Neuronal stem cell (in vitro differentiated cells): Measurements from ENCODE around the gene DET1.

Experiments
- DNase-seq: peaks from one replicate; pipeline ENCODE4 v3.0.0-alpha.2; 2013; ENCODE audit warnings: low spot score
- H2AFZ ChIP-seq: one replicate; pipeline ENCODE4 v1.6.1; 2013; ENCODE audit warnings: mild to moderate bottlenecking, low read length, inconsistent platforms
- H2AK5ac ChIP-seq: 2 replicates; pipeline ENCODE4 v1.6.1; 2013; ENCODE audit warnings: low read depth, mild to moderate bottlenecking, inconsistent platforms, low read length, moderate library complexity, mixed read lengths
- H2BK120ac ChIP-seq: 2 replicates; pipeline ENCODE4 v1.6.1; 2013; ENCODE audit warnings: low read depth, mild to moderate bottlenecking, inconsistent platforms, low read length, moderate library complexity, mixed read lengths
- H2BK12ac ChIP-seq: one replicate; pipeline ENCODE4 v1.6.1; 2013; ENCODE audit warnings: low read length, inconsistent platforms
- H2BK15ac ChIP-seq: 2 replicates; pipeline ENCODE4 v1.6.1; 2013; ENCODE audit warnings: mild to moderate bottlenecking, low read length, inconsistent platforms, mixed read lengths
- H2BK5ac ChIP-seq: one replicate; pipeline ENCODE4 v1.6.1; 2013; ENCODE audit warnings: inconsistent platforms, mild to moderate bottlenecking, low read length, moderate library complexity
- H3K14ac ChIP-seq: one replicate; pipeline ENCODE4 v1.6.1; 2013; ENCODE audit warnings: low read length, inconsistent platforms
- H3K18ac ChIP-seq: 2 replicates; pipeline ENCODE4 v1.6.1; 2013; ENCODE audit warnings: low read length, inconsistent platforms
- H3K23ac ChIP-seq: 2 replicates; pipeline ENCODE4 v1.6.1; 2013; ENCODE audit warnings: low read depth, mild to moderate bottlenecking, mixed read lengths, low read length, inconsistent platforms; ENCODE audit not compliant: poor library complexity
- H3K27ac ChIP-seq: replicated peaks from 3 replicates; pipeline ENCODE4 v1.5.1; 2013; ENCODE audit warnings: low read length, inconsistent platforms
- H3K27me3 ChIP-seq, 3 experiments: 2 replicates each; pipeline ENCODE4 v1.6.1; 2013; ENCODE audit warnings: low read length in 3 of 3, mild to moderate bottlenecking in 2 of 3, inconsistent platforms in 1 of 3, low read depth in 1 of 3, mixed read lengths in 1 of 3, moderate library complexity in 1 of 3; ENCODE audit not compliant: control insufficient read depth in 3 of 3, insufficient read depth in 3 of 3
- H3K36me3 ChIP-seq, 2 donors: replicated peaks in 1 of 2; 2 replicates each; pipeline ENCODE4 v1.6.1; 2013; ENCODE audit warnings: low read length in 2 of 2; ENCODE audit not compliant: control insufficient read depth in 2 of 2, insufficient read depth in 2 of 2
- H3K4ac ChIP-seq: 2 replicates; pipeline ENCODE4 v1.6.1; 2013; ENCODE audit warnings: inconsistent platforms, mild to moderate bottlenecking, low read length, moderate library complexity
- H3K4me1 ChIP-seq, 2 donors: 1 replicate in 1 of 2; 2 replicates in 1 of 2; pipeline ENCODE4 v1.6.1; 2013; ENCODE audit warnings: low read length in 2 of 2, low read depth in 1 of 2; ENCODE audit not compliant: control insufficient read depth in 2 of 2, insufficient read depth in 1 of 2
- H3K4me2 ChIP-seq: one replicate; pipeline ENCODE4 v1.6.1; 2013; ENCODE audit warnings: mild to moderate bottlenecking, low read length, inconsistent platforms; ENCODE audit not compliant: insufficient read depth, poor library complexity, severe bottlenecking
- H3K4me3 ChIP-seq, 2 donors: 2 replicates each; pipeline ENCODE4 v1.5.1; 2013; ENCODE audit warnings: low read length in 2 of 2, mild to moderate bottlenecking in 2 of 2, inconsistent platforms in 1 of 2, moderate library complexity in 1 of 2
- H3K79me1 ChIP-seq: one replicate; pipeline ENCODE4 v1.6.1; 2013; ENCODE audit warnings: low read depth, mild to moderate bottlenecking, inconsistent platforms, low read length, moderate library complexity
- H3K9ac ChIP-seq: one replicate; pipeline ENCODE4 v1.6.1; 2013; ENCODE audit warnings: mild to moderate bottlenecking, low read depth, low read length, inconsistent platforms; ENCODE audit not compliant: poor library complexity
- H3K9me3 ChIP-seq, 2 donors: replicated peaks in 1 of 2; 2 replicates each; pipeline versions ENCODE3 to v1.6.1; 2013; ENCODE audit warnings: low read length in 2 of 2, mild to moderate bottlenecking in 2 of 2, inconsistent platforms in 1 of 2, low read depth in 1 of 2, mixed read lengths in 1 of 2, moderate library complexity in 1 of 2; ENCODE audit not compliant: control insufficient read depth in 2 of 2, insufficient read depth in 1 of 2
- H4K8ac ChIP-seq: one replicate; pipeline ENCODE4 v1.6.1; 2013; ENCODE audit warnings: low read depth, mild to moderate bottlenecking, inconsistent platforms, low read length, moderate library complexity
- H4K91ac ChIP-seq: one replicate; pipeline ENCODE4 v1.6.1; 2013; ENCODE audit warnings: low read length, low read depth, mild to moderate bottlenecking, inconsistent platforms; ENCODE audit not compliant: poor library complexity
- WGBS, 2 donors: extraction: QIAGEN DNeasy Blood & Tissue Kit; methylation state at CpG; one replicate each; pipeline ENCODE4 v1.1.7; 2013; ENCODE audit warnings: missing lambda C conversion rate in 2 of 2, mixed read lengths in 1 of 2; ENCODE audit not compliant: insufficient read length in 2 of 2, insufficient replicate concordance in 1 of 2; ENCODE audit errors: extremely low coverage in 2 of 2; 5-methylcytosine and 5-hydroxymethylcytosine counted together

The DET1 gene

DNA sequence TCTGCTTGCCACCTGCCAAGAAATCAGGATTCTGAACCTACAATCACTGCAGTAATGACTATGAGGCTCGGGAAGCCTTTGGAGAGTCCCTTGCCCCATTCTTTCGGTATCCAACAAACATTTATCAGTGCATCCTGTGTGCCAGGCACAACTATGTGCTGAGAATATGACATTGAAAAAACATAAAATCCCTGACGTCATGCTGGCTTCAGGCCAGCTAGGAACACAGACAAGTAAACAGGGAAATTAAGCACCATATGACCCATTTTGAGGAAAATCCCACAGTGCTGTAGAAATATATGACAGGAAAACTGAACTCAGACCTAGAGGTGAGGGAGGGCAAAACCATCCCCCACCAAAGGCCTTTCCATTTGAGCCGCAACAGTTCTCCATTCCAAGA lies 34.1 kb upstream of the DET1 start:
- Histone ChIP-seq H3K9ac (no peak overlapping the region), H3K27me3 (peaks cover 0 to 5% (median 0%) of the 10 kb centered on the region in 3 experiments), H3K36me3 (no peaks in the 10 kb centered on the region), H3K4me1 (peaks cover 0 to 2% of the 10 kb centered on the region in 2 donors), H2AK5ac (no peak overlapping the region), H3K4ac (no peak overlapping the region), H4K8ac (no peak overlapping the region), H3K14ac (no peak overlapping the region), H2BK15ac (no peak overlapping the region), H3K4me2 (no peak overlapping the region), H4K91ac (no peak overlapping the region), H3K9me3 (no peaks in the 10 kb centered on the region), H2BK12ac (no peak overlapping the region), H2AFZ (no peak overlapping the region), H3K79me1 (no peaks in the 10 kb centered on the region), H2BK5ac (no peak overlapping the region), H2BK120ac (no peak overlapping the region), H3K4me3 (no peak overlapping the region), H3K27ac (no peak overlapping the region), H3K23ac (no peak overlapping the region), H3K18ac (no peak overlapping the region)
- WGBS, 2 donors, result no CpG with 5 or more reads among the region's 4 CpGs
- DNase-seq, result no peak

DNA sequence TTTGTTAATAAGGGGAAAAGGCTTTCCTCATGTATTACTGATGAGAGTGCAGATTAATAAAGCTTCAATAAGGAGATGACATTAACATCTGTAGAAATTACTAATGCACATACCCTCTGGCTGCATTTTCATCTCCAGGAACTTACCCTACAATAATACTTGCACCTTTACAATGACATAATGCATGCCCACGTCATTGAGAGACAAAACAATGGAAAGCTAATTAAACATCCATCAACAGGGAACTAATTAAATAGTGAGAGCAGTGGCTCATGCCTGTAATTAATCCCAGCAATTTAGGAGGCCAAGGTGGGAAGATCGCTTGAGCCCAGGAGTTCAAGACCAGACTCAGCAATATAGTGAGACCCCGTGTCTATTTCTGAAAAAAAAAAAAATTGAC lies 32.8 kb upstream of the DET1 start:
- Histone ChIP-seq H2BK12ac (no peak overlapping the region), H3K27ac (no peak overlapping the region), H3K14ac (no peak overlapping the region), H3K9me3 (no peaks in the 10 kb centered on the region), H3K4ac (no peak overlapping the region), H2BK5ac (no peak overlapping the region), H2AK5ac (no peak overlapping the region), H3K23ac (no peak overlapping the region), H3K27me3 (peaks cover 0 to 5% (median 0%) of the 10 kb centered on the region in 3 experiments), H4K91ac (no peak overlapping the region), H3K4me1 (peaks cover 9 to 10% of the 10 kb centered on the region in 2 donors), H3K4me2 (no peak overlapping the region), H3K9ac (no peak overlapping the region), H3K4me3 (no peak overlapping the region), H4K8ac (no peak overlapping the region), H2BK15ac (no peak overlapping the region), H3K36me3 (no peaks in the 10 kb centered on the region), H2BK120ac (no peak overlapping the region), H2AFZ (no peak overlapping the region), H3K18ac (no peak overlapping the region), H3K79me1 (no peaks in the 10 kb centered on the region)
- WGBS, 2 donors, result no CpG with 5 or more reads among the region's 3 CpGs
- DNase-seq, result no peak

DNA sequence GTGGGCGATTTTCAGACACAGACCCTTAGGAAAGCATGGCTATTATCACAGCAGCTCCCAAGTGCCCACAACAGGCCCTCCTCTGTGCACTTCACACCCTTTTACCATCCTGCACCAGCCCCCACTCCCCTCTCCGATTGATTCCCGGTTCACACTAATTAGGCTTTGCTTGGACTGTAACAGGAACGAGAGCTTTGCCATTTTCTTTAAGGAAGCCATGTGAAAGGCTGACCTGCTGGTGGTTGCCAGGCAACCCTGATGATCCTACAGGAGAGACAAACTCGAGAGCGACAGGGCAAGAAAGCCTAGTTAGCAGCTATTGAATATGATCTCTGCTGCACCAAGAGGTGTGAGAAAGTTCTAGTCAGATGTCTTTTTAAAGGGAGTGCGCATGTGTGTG lies 28.2 kb upstream of the DET1 start:
- Histone ChIP-seq H2BK120ac (no peak overlapping the region), H3K36me3 (no peaks in the 10 kb centered on the region), H3K4ac (no peak overlapping the region), H3K4me1 (peaks cover 12% of the 10 kb centered on the region in 2 donors), H3K27ac (peak overlapping the region; percentile 54), H3K9me3 (no peaks in the 10 kb centered on the region), H4K91ac (no peak overlapping the region), H2BK5ac (no peak overlapping the region), H2AK5ac (no peak overlapping the region), H4K8ac (no peak overlapping the region), H3K79me1 (no peaks in the 10 kb centered on the region), H3K14ac (no peak overlapping the region), H2BK15ac (no peak overlapping the region), H3K4me3 (no peak overlapping the region), H3K9ac (no peak overlapping the region), H2AFZ (peak overlapping the region; percentile 85), H2BK12ac (no peak overlapping the region), H3K27me3 (peaks cover 0 to 18% (median 0%) of the 10 kb centered on the region in 3 experiments), H3K23ac (no peak overlapping the region), H3K4me2 (peak overlapping the region; percentile 28), H3K18ac (no peak overlapping the region)
- peak; percentile 31 for DNase-seq
- WGBS, 2 donors, result no CpG with 5 or more reads among the region's 7 CpGs

DNA sequence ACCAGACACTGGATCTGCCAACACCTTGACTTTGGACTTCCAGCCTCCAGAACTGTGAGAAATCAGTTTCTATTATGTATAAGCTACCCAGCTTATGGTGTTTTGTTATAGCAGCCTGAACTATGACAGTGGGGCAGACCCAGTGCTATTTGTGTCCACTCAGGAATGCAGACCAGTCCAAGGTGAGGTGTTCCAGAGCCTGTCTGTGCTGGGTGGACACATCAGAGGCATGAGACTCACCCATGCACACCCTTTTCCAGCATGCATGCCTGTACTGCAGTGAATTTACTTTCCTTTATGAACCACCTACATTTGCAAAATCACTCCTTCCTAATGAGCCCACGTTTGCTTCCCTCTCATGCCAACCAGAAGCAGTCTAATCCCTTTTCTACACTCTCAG lies 27.6 kb upstream of the DET1 start:
- H3K36me3 ChIP-seq, result no peaks in the 10 kb centered on the region

More for the DNA sequence above, 27.6 kb upstream of the DET1 start:
- H2AK5ac ChIP-seq, result no peak overlapping the region
- no peak for DNase-seq
- H3K14ac ChIP-seq, result no peak overlapping the region
- no peak overlapping the region for H2BK5ac ChIP-seq
- peak overlapping the region; percentile 85 for H2AFZ ChIP-seq
- H3K9ac ChIP-seq, result no peak overlapping the region
- no CpG with 5 or more reads among the region's 1 CpG for whole genome bisulfite sequencing, 2 donors
- H3K18ac ChIP-seq, result peak overlapping the region; percentile 81
- no peak overlapping the region for H2BK120ac ChIP-seq
- H3K4me1 ChIP-seq, result peaks cover 12% of the 10 kb centered on the region in 2 donors
- no peak overlapping the region for H3K4me3 ChIP-seq
- H3K4me2 ChIP-seq, result no peak overlapping the region
- no peaks in the 10 kb centered on the region for H3K79me1 ChIP-seq
- H3K9me3 ChIP-seq, result no peaks in the 10 kb centered on the region
- no peak overlapping the region for H3K4ac ChIP-seq
- H2BK12ac ChIP-seq, result no peak overlapping the region
- H2BK15ac ChIP-seq, result no peak overlapping the region
- no peak overlapping the region for H4K8ac ChIP-seq
- peaks cover 0 to 18% (median 0%) of the 10 kb centered on the region in 3 experiments for H3K27me3 ChIP-seq
- H4K91ac ChIP-seq, result no peak overlapping the region
- H3K23ac ChIP-seq, result no peak overlapping the region
- H3K27ac ChIP-seq, result peak overlapping the region; percentile 54
